Immature natural killer cell (primary cell): ENCODE data around the gene HACE1. TPM values are rescaled to one million over a fixed set of nuclear protein-coding genes. Genes with fewer than 3 reads are reported as not detected.

Experiments used
- DNase-seq, 3 donors: peaks; one replicate each; pipeline ENCODE4 v3.0.0; 2022; ENCODE audit warnings: mixed read lengths in 1 of 3
- H3K27ac Mint-ChIP-seq, 6 donors: one replicate each; pipeline ENCODE4 v1.8.0; 2020; ENCODE audit warnings: mixed read lengths in 6 of 6, mild to moderate bottlenecking in 5 of 6, inconsistent platforms in 4 of 6, moderate library complexity in 3 of 6
- H3K27me3 Mint-ChIP-seq, 3 donors: one replicate each; pipeline ENCODE4 v1.8.0; 2020 to 2021; ENCODE audit warnings: low read depth in 3 of 3, mild to moderate bottlenecking in 3 of 3, mixed read lengths in 3 of 3, moderate library complexity in 3 of 3, inconsistent platforms in 1 of 3
- H3K36me3 Mint-ChIP-seq, 3 donors: one replicate each; pipeline ENCODE4 v1.8.0; 2020; ENCODE audit warnings: mixed read lengths in 3 of 3, inconsistent platforms in 2 of 3, mild to moderate bottlenecking in 2 of 3
- H3K4me1 Mint-ChIP-seq, 2 donors: one replicate each; pipeline ENCODE4 v1.8.0; 2020; ENCODE audit warnings: inconsistent platforms in 2 of 2, mild to moderate bottlenecking in 2 of 2, mixed read lengths in 2 of 2, moderate library complexity in 1 of 2
- H3K4me3 Mint-ChIP-seq, 5 donors: one replicate each; pipeline ENCODE4 v1.8.0; 2020; ENCODE audit warnings: mild to moderate bottlenecking in 5 of 5, mixed read lengths in 5 of 5, inconsistent platforms in 3 of 5, moderate library complexity in 3 of 5
- H3K9me3 Mint-ChIP-seq, 6 donors: one replicate each; pipeline ENCODE4 v1.8.0; 2020; ENCODE audit warnings: mild to moderate bottlenecking in 6 of 6, mixed read lengths in 6 of 6, inconsistent platforms in 4 of 6, moderate library complexity in 3 of 6
- polyA plus RNA-seq, 3 donors: library from polyadenylated mRNA; unstranded; fragments of 300-500 nt; fragmentation: Illumina TruSeq; gene quantifications; one replicate each; pipeline ENCODE4 v1.2.3, GENCODE V29; 2021

HACE1 gene
- polyA plus RNA-seq, 3 donors from 2014 or later = 3.3 to 7.3 (median 6.0) TPM

DNA sequence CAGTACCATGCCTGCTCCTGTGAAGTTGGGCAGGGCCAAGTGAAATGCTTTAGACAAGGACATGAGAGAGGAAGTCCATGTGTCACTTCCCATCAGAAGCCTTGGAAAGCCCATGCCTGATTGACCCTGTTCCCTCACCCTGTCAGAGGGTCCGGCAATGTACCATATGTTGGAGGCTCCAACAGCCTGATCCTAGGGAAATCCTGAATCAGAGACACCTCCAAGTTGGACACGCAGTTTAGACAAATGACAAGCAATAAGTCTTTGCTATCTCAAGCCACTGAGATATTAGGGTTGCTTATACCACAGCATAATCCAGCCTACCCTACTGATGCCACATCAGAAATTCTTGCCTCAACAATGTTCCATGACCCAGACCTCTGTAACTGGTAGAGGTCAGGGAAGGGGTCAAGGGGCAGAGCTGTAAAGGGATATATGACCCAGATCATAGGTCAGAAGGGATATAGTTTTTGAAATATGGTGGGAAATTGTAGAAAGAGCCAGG, 174.8 kb downstream of the HACE1 start:
- no peak overlapping the region for H3K4me3 Mint-ChIP-seq
- H3K9me3 Mint-ChIP-seq = no peaks in the 10 kb centered on the region
- peaks cover 0 to 2% (median 0%) of the 10 kb centered on the region in 3 donors for H3K27me3 Mint-ChIP-seq
- peaks cover 11 to 19% of the 10 kb centered on the region in 2 donors for H3K4me1 Mint-ChIP-seq
- DNase-seq = no peak
- no peaks in the 10 kb centered on the region for H3K36me3 Mint-ChIP-seq
- H3K27ac Mint-ChIP-seq = no peak overlapping the region

DNA sequence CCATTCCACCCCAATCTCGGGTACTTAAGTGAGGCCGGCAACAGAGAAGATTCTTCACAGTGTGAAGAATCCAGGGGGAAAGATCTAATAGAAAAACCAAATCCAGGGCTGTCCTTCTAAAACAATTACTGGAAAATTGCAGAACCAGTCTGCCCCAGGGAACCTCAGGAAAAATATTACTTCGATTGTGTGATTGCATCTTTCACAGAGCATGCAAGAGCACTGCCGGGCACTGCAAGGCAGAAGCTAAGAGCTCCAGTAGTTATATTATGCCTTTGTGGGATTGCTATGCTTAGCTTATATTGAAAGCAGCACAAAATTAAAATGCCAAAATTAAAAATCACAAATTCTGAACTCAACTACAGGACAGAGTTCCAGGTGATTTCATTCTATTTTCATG, 175.9 kb downstream of the HACE1 start:
- Mint-ChIP-seq H3K27ac (no peak overlapping the region), H3K36me3 (no peaks in the 10 kb centered on the region), H3K27me3 (peaks cover 0 to 2% (median 0%) of the 10 kb centered on the region in 3 donors), H3K4me3 (no peak overlapping the region), H3K4me1 (peaks cover 11 to 19% of the 10 kb centered on the region in 2 donors), H3K9me3 (no peaks in the 10 kb centered on the region)
- no peak for DNase-seq

DNA sequence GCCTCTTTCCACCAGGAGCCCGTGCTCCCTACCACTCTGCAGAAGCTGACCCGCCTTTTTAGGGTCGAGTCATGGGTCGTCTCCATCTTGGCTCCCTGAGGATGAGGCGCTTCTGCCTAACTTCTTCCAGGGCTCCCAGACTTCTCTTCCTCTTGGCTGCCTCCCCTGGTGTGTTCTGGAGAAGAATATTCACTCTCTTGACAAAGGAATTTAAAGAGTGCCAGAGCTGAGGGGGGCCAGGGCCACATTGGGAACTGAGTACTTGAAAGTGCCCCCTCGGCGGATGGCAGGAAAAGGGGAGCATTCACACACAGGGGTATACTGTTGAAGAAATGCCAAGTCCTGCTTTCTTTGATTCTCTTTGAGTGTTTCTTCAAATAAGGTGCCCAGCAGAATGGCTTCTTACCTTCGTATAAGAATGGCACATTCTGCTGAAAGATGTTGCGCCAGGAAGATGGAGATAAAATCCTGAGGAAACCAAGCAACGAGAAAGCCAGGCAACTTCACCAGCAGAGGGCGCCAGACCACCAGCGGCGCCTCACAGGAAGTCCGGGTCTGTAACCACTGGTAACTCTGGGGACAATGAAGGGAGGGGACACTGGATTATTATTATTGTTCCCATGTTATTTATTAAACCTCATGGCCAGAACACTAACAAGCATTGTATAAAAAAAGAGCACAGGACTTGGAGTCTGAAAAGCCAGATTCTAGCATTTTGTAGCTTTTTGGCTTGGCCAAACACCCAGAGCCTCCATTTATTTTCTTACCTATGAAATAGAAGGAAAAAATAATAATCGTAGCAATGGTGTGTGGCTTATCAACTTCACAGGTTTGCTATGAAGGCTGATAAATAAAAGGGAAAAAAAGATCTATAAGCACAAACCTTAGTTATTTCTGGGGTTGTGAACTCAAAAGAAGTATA, 176.7 kb downstream of the HACE1 start:
- H3K4me3 Mint-ChIP-seq = no peak overlapping the region
- H3K9me3 Mint-ChIP-seq = no peaks in the 10 kb centered on the region
- peak; percentile 48 to 64 (median 60) for DNase-seq

DNA sequence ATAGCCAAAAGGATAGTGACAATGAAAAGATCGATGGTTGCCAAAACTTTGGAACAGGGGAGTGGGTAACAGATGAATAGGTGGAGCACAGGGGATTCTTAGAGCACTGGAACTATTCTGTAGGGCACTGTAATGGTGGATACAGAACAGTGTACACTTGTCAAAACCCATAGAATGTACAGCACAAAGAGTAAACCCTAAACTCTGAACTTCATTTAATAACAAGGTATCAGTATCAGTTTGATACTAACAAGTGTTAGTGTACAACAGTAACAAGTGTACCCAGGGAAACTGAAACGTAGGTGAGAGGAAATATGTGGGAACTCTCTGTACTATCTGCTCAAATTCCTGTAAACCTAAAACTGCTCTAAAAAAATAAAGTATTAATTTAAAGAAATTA, 179.2 kb downstream of the HACE1 start:
- Mint-ChIP-seq H3K36me3 (no peaks in the 10 kb centered on the region), H3K4me1 (peaks cover 11 to 19% of the 10 kb centered on the region in 2 donors), H3K4me3 (no peak overlapping the region), H3K27ac (no peak overlapping the region), H3K27me3 (peaks cover 0 to 2% (median 0%) of the 10 kb centered on the region in 3 donors), H3K9me3 (peaks cover 0 to 5% (median 0%) of the 10 kb centered on the region in 6 donors)
- no peak for DNase-seq

More for the DNA sequence above, 176.7 kb downstream of the HACE1 start:
- H3K27me3 Mint-ChIP-seq = peaks cover 0 to 2% (median 0%) of the 10 kb centered on the region in 3 donors
- no peaks in the 10 kb centered on the region for H3K36me3 Mint-ChIP-seq
- H3K27ac Mint-ChIP-seq = no peak overlapping the region
- H3K4me1 Mint-ChIP-seq = peaks cover 11 to 19% of the 10 kb centered on the region in 2 donors

DNA sequence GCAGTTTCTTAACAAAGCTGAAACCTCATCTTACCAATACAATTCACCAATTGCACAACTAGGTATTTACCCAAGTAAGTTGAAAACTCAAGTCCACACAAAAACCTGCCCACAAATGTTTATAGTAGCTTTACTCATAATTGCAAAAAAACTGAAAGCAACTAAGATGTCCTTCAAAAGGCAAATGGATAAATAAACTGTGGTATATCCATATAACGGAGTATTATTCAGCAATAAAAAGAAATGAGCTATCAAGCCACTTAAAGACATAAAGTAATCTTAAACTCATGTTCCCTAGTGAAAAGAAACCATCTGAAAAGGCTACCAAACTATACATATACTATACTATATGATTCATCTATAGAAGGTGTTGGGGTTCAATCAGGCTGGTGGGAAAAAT, 179.7 kb downstream of the HACE1 start:
- no peaks in the 10 kb centered on the region for H3K36me3 Mint-ChIP-seq
- peaks cover 11 to 19% of the 10 kb centered on the region in 2 donors for H3K4me1 Mint-ChIP-seq
- H3K4me3 Mint-ChIP-seq = no peak overlapping the region
- no peak for DNase-seq
- H3K9me3 Mint-ChIP-seq = peaks cover 0 to 7% (median 0%) of the 10 kb centered on the region in 6 donors
- peaks cover 0 to 2% (median 0%) of the 10 kb centered on the region in 3 donors for H3K27me3 Mint-ChIP-seq
- no peak overlapping the region for H3K27ac Mint-ChIP-seq

Other genes with a start within 250 kb of the HACE1 start
- gene LIN28B, start 97.2 kb upstream of the HACE1 start, polyA plus RNA-seq = not detected